Measurements from ENCODE around the gene ROPN1.

- TF ChIP-seq, protein P1, sequence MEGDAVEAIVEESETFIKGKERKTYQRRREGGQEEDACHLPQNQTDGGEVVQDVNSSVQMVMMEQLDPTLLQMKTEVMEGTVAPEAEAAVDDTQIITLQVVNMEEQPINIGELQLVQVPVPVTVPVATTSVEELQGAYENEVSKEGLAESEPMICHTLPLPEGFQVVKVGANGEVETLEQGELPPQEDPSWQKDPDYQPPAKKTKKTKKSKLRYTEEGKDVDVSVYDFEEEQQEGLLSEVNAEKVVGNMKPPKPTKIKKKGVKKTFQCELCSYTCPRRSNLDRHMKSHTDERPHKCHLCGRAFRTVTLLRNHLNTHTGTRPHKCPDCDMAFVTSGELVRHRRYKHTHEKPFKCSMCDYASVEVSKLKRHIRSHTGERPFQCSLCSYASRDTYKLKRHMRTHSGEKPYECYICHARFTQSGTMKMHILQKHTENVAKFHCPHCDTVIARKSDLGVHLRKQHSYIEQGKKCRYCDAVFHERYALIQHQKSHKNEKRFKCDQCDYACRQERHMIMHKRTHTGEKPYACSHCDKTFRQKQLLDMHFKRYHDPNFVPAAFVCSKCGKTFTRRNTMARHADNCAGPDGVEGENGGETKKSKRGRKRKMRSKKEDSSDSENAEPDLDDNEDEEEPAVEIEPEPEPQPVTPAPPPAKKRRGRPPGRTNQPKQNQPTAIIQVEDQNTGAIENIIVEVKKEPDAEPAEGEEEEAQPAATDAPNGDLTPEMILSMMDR (IDR thresholded peaks at IDR 0.05), result no peak
- no peak for TF ChIP-seq POLR2A (IDR thresholded peaks at IDR 0.05)
- TF ChIP-seq POLR2AphosphoS5 (IDR thresholded peaks at IDR 0.05), result no peak
These were observed 72.6 kb downstream of the ROPN1 start for GRCh38 chr3:123919353-123919752.

All from breast epithelium (tissue), 3 donors.